ENCODE data around the gene PRKCE. TPM values are rescaled to one million over a fixed set of nuclear protein-coding genes. Genes with fewer than 3 reads are reported as not detected.

Gene PRKCE
- total RNA-seq, 1 experiment from 2014 or later: 12.1 TPM

DNA sequence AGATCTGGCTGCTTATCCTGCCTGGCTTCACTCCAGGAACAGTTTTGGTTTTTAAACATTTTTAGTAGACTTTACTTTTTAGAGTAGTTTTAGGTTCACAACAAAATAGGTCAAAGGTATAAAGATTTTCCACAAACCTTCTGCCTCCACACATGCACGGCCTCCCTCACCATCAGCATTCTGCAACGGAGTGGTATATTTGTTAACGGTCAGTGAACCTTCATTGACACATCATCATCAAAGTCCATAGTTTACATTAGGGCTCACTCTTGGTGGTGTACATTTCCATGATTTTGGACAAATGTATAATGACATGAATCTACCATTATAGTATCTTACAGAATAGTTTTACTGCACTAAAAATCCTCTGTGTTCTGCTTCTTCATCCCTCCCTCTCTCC lies 342.6 kb downstream of the PRKCE start:
- H3K4me1 Mint-ChIP-seq (ENCODE audit: insufficient read depth, unreplicated experiment): peaks cover 27% of the 10 kb centered on the region
- DNase-seq (ENCODE audit: unreplicated experiment): no peak
- intact Hi-C loops (cut with micrococcal nuclease): no loop called here
- no peak overlapping the region for H3K4me3 Mint-ChIP-seq (ENCODE audit: unreplicated experiment)
- ChIA-PET POLR2A (interaction anchor here (2.0 to 2.4 kb wide), 3 partner anchors 13 to 56 kb away, joined by 7 to 32 read pairs (median 20); no protein-coding TSS in a partner anchor), CTCF (interaction anchor here (0.5 to 2.4 kb wide), 27 partner anchors 9 to 624 kb away, joined by 3 to 19 read pairs (median 5); no protein-coding TSS in a partner anchor)
- BruUV-seq (replicated peaks): no TSS peak
- H3K36me3 Mint-ChIP-seq (ENCODE audit: insufficient read depth, unreplicated experiment): peaks cover 13% of the 10 kb centered on the region
- TF ChIP-seq, protein P1, sequence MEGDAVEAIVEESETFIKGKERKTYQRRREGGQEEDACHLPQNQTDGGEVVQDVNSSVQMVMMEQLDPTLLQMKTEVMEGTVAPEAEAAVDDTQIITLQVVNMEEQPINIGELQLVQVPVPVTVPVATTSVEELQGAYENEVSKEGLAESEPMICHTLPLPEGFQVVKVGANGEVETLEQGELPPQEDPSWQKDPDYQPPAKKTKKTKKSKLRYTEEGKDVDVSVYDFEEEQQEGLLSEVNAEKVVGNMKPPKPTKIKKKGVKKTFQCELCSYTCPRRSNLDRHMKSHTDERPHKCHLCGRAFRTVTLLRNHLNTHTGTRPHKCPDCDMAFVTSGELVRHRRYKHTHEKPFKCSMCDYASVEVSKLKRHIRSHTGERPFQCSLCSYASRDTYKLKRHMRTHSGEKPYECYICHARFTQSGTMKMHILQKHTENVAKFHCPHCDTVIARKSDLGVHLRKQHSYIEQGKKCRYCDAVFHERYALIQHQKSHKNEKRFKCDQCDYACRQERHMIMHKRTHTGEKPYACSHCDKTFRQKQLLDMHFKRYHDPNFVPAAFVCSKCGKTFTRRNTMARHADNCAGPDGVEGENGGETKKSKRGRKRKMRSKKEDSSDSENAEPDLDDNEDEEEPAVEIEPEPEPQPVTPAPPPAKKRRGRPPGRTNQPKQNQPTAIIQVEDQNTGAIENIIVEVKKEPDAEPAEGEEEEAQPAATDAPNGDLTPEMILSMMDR (IDR thresholded peaks at IDR 0.05; ENCODE audit: unreplicated experiment): no peak
- H3K27ac Mint-ChIP-seq (ENCODE audit: low read depth, unreplicated experiment): no peak overlapping the region
- no peaks in the 10 kb centered on the region for H3K27me3 Mint-ChIP-seq (ENCODE audit: insufficient read depth, unreplicated experiment)
- no peaks in the 10 kb centered on the region for H3K9me3 Mint-ChIP-seq (ENCODE audit: unreplicated experiment)

- Mint-ChIP-seq H3K4me3 (ENCODE audit: unreplicated experiment) (no peak overlapping the region), H3K27ac (ENCODE audit: low read depth, unreplicated experiment) (no peak overlapping the region), H3K4me1 (ENCODE audit: insufficient read depth, unreplicated experiment) (no peaks in the 10 kb centered on the region), H3K36me3 (ENCODE audit: insufficient read depth, unreplicated experiment) (peaks cover 15% of the 10 kb centered on the region), H3K9me3 (ENCODE audit: unreplicated experiment) (no peaks in the 10 kb centered on the region), H3K27me3 (ENCODE audit: insufficient read depth, unreplicated experiment) (no peaks in the 10 kb centered on the region)
- intact Hi-C loops (cut with micrococcal nuclease): no loop called here
- CTCF ChIA-PET: interaction anchor here (0.6 to 1.1 kb wide), 3 partner anchors 8 to 601 kb away, joined by 3 read pairs; no protein-coding TSS in a partner anchor
- BruUV-seq (replicated peaks): no TSS peak
- TF ChIP-seq, protein P1 (IDR thresholded peaks at IDR 0.05; ENCODE audit: unreplicated experiment): no peak
- DNase-seq (ENCODE audit: unreplicated experiment): no peak
- POLR2A ChIA-PET: interaction anchor here (0.7 kb wide), 1 partner anchor 171 kb away, joined by 3 read pairs; no protein-coding TSS in a partner anchor
Observed at GRCh38 chr2:46000660-46001059, 349.2 kb downstream of the PRKCE start.

GRCh38 chr2:46001290-46001689 lies 349.8 kb downstream of the PRKCE start:
- DNase-seq (ENCODE audit: unreplicated experiment): no peak
- intact Hi-C loops (cut with micrococcal nuclease): no loop called here
- no peak overlapping the region for H3K4me3 Mint-ChIP-seq (ENCODE audit: unreplicated experiment)
- TF ChIP-seq, protein P1 (IDR thresholded peaks at IDR 0.05; ENCODE audit: unreplicated experiment): no peak
- ChIA-PET POLR2A (no interaction called here), CTCF (interaction anchor here (0.6 to 1.1 kb wide), 3 partner anchors 9 to 1581 kb away, joined by 3 read pairs; no protein-coding TSS in a partner anchor)
- H3K36me3 Mint-ChIP-seq (ENCODE audit: insufficient read depth, unreplicated experiment): peaks cover 12% of the 10 kb centered on the region
- H3K4me1 Mint-ChIP-seq (ENCODE audit: insufficient read depth, unreplicated experiment): no peaks in the 10 kb centered on the region
- H3K27ac Mint-ChIP-seq (ENCODE audit: low read depth, unreplicated experiment): no peak overlapping the region
- BruUV-seq (replicated peaks): no TSS peak
- no peaks in the 10 kb centered on the region for H3K27me3 Mint-ChIP-seq (ENCODE audit: insufficient read depth, unreplicated experiment)
- H3K9me3 Mint-ChIP-seq (ENCODE audit: unreplicated experiment): no peaks in the 10 kb centered on the region

DNA sequence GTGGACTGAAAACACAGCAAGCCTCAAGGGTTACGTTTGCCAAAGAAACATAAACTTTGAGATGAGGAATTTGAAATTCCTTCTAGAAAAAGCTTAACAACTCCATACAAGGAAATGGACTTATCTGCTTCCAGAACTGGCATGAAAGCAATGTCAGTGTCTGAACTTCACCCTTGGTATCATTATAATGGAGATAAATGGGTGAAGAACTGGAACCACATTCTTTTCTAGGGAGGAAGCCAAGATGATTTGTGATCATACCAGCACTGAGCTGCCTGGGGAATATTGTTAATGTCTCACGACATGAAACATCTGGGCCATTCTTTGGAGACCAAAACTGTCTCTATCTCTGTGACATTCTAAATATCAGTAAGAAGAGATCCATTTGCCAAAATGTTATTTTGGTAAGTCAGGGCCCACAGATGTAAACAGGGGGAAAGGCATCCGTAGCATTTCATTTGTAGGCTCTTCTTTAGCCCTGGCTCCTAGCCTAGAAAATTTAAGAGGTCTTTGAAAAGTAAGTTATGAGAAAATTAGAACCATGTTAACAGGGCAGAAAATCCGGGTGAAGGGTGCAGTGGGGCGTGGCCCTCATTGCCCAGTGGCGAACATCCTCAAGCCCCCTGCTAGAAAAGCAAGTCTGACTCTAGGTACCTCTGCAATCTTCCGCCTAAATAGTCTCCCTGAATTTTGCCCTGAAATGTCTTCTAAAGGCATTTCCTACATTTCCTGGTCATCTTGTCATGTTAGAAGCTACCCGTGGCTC lies 350.4 kb downstream of the PRKCE start:
- no peaks in the 10 kb centered on the region for H3K9me3 Mint-ChIP-seq (ENCODE audit: unreplicated experiment)
- no peaks in the 10 kb centered on the region for H3K27me3 Mint-ChIP-seq (ENCODE audit: insufficient read depth, unreplicated experiment)
- DNase-seq (ENCODE audit: unreplicated experiment): no peak
- intact Hi-C loops (cut with micrococcal nuclease): no loop called here
- H3K4me3 Mint-ChIP-seq (ENCODE audit: unreplicated experiment): no peak overlapping the region
- peaks cover 12% of the 10 kb centered on the region for H3K36me3 Mint-ChIP-seq (ENCODE audit: insufficient read depth, unreplicated experiment)
- H3K27ac Mint-ChIP-seq (ENCODE audit: low read depth, unreplicated experiment): no peak overlapping the region
- ChIA-PET CTCF (interaction anchor here (0.6 to 2.2 kb wide), 5 partner anchors 9 to 1582 kb away, joined by 3 to 8 read pairs (median 3); no protein-coding TSS in a partner anchor), POLR2A (interaction anchor here (2.0 kb wide), 1 partner anchor 9 kb away, joined by 5 read pairs; no protein-coding TSS in a partner anchor)
- no TSS peak for BruUV-seq (replicated peaks)
- TF ChIP-seq, protein P1 (IDR thresholded peaks at IDR 0.05; ENCODE audit: unreplicated experiment): no peak
- H3K4me1 Mint-ChIP-seq (ENCODE audit: insufficient read depth, unreplicated experiment): no peaks in the 10 kb centered on the region

Data from MCF 10A (cell line).